Neural cell (in vitro differentiated cells): ENCODE results near the gene GNG7. TPM values are rescaled to one million over a fixed set of nuclear protein-coding genes. Genes with fewer than 3 reads are reported as not detected.

ENCODE experiments used
- H2AFZ ChIP-seq: fragments of 200-600, 300-800 bp; sonication (generic), shearing (Covaris generic); 2 replicates; pipeline ENCODE4 v1.6.0; 2014; ENCODE audit warnings: low read depth, mild to moderate bottlenecking, antibody characterized with exemption, low read length, moderate library complexity
- H3F3A ChIP-seq: fragments of 200-600 bp; shearing (Covaris generic); 2 replicates; pipeline ENCODE4 v1.6.1; 2016; ENCODE audit warnings: mild to moderate bottlenecking, moderate library complexity, mixed read lengths, antibody characterized with exemption, low read length; ENCODE audit not compliant: insufficient read depth, poor library complexity, severe bottlenecking
- H3K27ac ChIP-seq: fragments of 200-600, 300-800 bp; sonication (generic), shearing (Covaris generic); 2 replicates; pipeline ENCODE4 v1.5.1; 2014; ENCODE audit warnings: mild to moderate bottlenecking, low read length, moderate library complexity
- H3K27me3 ChIP-seq: fragments of 300-800, 200-600 bp; sonication (generic), shearing (Covaris generic); 2 replicates; pipeline ENCODE4 v1.6.0; 2014; ENCODE audit warnings: mild to moderate bottlenecking, low read depth, low read length, moderate library complexity; ENCODE audit not compliant: insufficient read depth
- H3K36me3 ChIP-seq: fragments of 300-800, 200-600 bp; sonication (generic), shearing (Covaris generic); 2 replicates; pipeline ENCODE4 v1.5.1; 2014; ENCODE audit warnings: mild to moderate bottlenecking, antibody characterized with exemption, low read length, moderate library complexity; ENCODE audit not compliant: insufficient read depth
- H3K4me2 ChIP-seq: fragments of 300-800, 200-600 bp; sonication (generic), shearing (Covaris generic); 2 replicates; pipeline ENCODE4 v1.6.0; 2014; ENCODE audit warnings: mild to moderate bottlenecking, low read length
- H3K4me3 ChIP-seq: fragments of 300-800, 200-600 bp; sonication (generic), shearing (Covaris generic); 2 replicates; pipeline ENCODE4 v1.5.1; 2014; ENCODE audit warnings: mild to moderate bottlenecking, low read length, moderate library complexity
- H3K79me2 ChIP-seq: fragments of 200-600 bp; shearing (Covaris generic); replicated peaks from 2 replicates; pipeline ENCODE4 v1.6.0; 2014; ENCODE audit warnings: mild to moderate bottlenecking, low read length, moderate library complexity; ENCODE audit not compliant: insufficient read depth
- H3K9ac ChIP-seq: fragments of 300-800, 200-600 bp; sonication (generic), shearing (Covaris generic); 2 replicates; pipeline ENCODE4 v1.6.1; 2016; ENCODE audit warnings: mild to moderate bottlenecking, low read length, mixed read lengths
- H3K9me2 ChIP-seq: fragments of 200-600 bp; shearing (Covaris generic); 2 replicates; pipeline ENCODE4 v1.6.1; 2016; ENCODE audit warnings: mild to moderate bottlenecking, low read length, mixed read lengths; ENCODE audit not compliant: insufficient read depth
- H3K9me3 ChIP-seq: fragments of 200-600, 300-800 bp; sonication (generic), shearing (Covaris generic); 2 replicates; pipeline ENCODE4 v1.6.1; 2016; ENCODE audit warnings: mild to moderate bottlenecking, mixed run types, low read length, moderate library complexity, mixed read lengths
- H4K20me1 ChIP-seq: fragments of 200-600 bp; shearing (Covaris generic); 2 replicates; pipeline ENCODE4 v1.6.1; 2016; ENCODE audit warnings: mild to moderate bottlenecking, mixed run types; ENCODE audit not compliant: insufficient read depth
- EP300 ChIP-seq: fragments of 450-650 bp; conservative IDR thresholded peaks from 2 replicates; pipeline ENCODE4 v1.6.1; 2014; ENCODE audit warnings: antibody characterized with exemption, mild to moderate bottlenecking, moderate library complexity; ENCODE audit not compliant: poor library complexity, severe bottlenecking
- EZH2 ChIP-seq: fragments of 200-600, 300-800 bp; shearing (Covaris generic), sonication (generic); IDR thresholded peaks from 2 replicates; pipeline ENCODE4 v1.6.1; 2014; ENCODE audit warnings: antibody characterized with exemption, low read length, borderline replicate concordance, mild to moderate bottlenecking; ENCODE audit not compliant: insufficient read depth, poor library complexity, severe bottlenecking
- MXI1 ChIP-seq: fragments of 450-650 bp; conservative IDR thresholded peaks from 2 replicates; pipeline ENCODE4 v1.6.1; 2014; ENCODE audit warnings: antibody characterized with exemption, mild to moderate bottlenecking; ENCODE audit not compliant: poor library complexity, severe bottlenecking
- POLR2AphosphoS5 ChIP-seq: IDR thresholded peaks from 2 replicates; pipeline ENCODE4 v1.6.1; 2012
- RAD21 ChIP-seq: fragments of 450-650 bp; conservative IDR thresholded peaks from 2 replicates; pipeline ENCODE4 v1.6.1; 2014; ENCODE audit warnings: antibody characterized with exemption, mild to moderate bottlenecking, moderate library complexity
- SMC3 ChIP-seq: fragments of 450-650 bp; conservative IDR thresholded peaks from 2 replicates; pipeline ENCODE4 v1.6.1; 2014; ENCODE audit warnings: antibody characterized with exemption, mild to moderate bottlenecking, moderate library complexity; ENCODE audit not compliant: poor library complexity
- TAF1 ChIP-seq: IDR thresholded peaks from 2 replicates; pipeline ENCODE4 v1.6.1; 2012; ENCODE audit warnings: low read depth
- polyA plus RNA-seq: library from polyadenylated mRNA; depleted of rRNA; stranded (reverse); fragments of >200 nt; gene quantifications from 2 replicates; pipeline ENCODE4 v1.2.3, GENCODE V29; 2014
- TF ChIP-seq, protein P1 (sequence below): fragments of 450-650 bp; IDR thresholded peaks from 2 replicates; pipeline ENCODE4 v1.5.1; 2014; ENCODE audit warnings: antibody characterized with exemption, mild to moderate bottlenecking, moderate library complexity; ENCODE audit not compliant: poor library complexity, severe bottlenecking
- TF ChIP-seq, protein P2 (sequence below): IDR thresholded peaks from 2 replicates; pipeline ENCODE4 v1.6.1; 2012; ENCODE audit warnings: borderline replicate concordance

GNG7 gene
- polyA plus RNA-seq, 1 donor from 2014 or later, result 3.0 TPM

DNA sequence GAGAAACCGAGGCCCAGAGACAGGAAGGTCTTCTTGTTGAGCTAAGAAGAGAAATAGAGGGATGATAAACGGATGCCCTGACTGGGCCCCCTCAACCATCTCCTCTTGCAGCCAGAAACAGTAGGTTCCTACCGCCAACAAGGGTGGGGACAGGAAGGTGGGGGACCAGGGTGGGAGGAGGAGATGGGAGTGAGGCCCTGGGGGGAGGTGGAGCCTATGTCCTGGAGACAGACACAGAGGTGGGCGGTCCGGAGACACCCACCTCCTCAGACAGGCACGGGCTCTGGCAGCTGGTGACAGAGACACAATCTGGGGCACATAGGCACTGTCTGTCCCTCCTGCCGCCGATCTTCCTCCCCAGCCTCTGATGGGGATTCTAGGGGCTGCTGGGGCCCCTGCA, 209.6 kb downstream of the GNG7 start:
- H3K9me2 ChIP-seq, result no peaks in the 10 kb centered on the region
- no peaks in the 10 kb centered on the region for H3K36me3 ChIP-seq
- H3K9me3 ChIP-seq, result no peaks in the 10 kb centered on the region
- TF ChIP-seq, protein P1, sequence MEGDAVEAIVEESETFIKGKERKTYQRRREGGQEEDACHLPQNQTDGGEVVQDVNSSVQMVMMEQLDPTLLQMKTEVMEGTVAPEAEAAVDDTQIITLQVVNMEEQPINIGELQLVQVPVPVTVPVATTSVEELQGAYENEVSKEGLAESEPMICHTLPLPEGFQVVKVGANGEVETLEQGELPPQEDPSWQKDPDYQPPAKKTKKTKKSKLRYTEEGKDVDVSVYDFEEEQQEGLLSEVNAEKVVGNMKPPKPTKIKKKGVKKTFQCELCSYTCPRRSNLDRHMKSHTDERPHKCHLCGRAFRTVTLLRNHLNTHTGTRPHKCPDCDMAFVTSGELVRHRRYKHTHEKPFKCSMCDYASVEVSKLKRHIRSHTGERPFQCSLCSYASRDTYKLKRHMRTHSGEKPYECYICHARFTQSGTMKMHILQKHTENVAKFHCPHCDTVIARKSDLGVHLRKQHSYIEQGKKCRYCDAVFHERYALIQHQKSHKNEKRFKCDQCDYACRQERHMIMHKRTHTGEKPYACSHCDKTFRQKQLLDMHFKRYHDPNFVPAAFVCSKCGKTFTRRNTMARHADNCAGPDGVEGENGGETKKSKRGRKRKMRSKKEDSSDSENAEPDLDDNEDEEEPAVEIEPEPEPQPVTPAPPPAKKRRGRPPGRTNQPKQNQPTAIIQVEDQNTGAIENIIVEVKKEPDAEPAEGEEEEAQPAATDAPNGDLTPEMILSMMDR, result no peak
- no peak for TF ChIP-seq SMC3
- TF ChIP-seq POLR2AphosphoS5, result no peak
- H3K4me2 ChIP-seq, result no peak overlapping the region
- H3K27ac ChIP-seq, result no peak overlapping the region
- no peak overlapping the region for H3K4me3 ChIP-seq
- H3K79me2 ChIP-seq, result no peaks in the 10 kb centered on the region
- no peak overlapping the region for H2AFZ ChIP-seq
- no peak overlapping the region for H3K9ac ChIP-seq
- peaks cover 36% of the 10 kb centered on the region for H3K27me3 ChIP-seq
- H3F3A ChIP-seq, result no peaks in the 10 kb centered on the region
- H4K20me1 ChIP-seq, result no peaks in the 10 kb centered on the region

DNA sequence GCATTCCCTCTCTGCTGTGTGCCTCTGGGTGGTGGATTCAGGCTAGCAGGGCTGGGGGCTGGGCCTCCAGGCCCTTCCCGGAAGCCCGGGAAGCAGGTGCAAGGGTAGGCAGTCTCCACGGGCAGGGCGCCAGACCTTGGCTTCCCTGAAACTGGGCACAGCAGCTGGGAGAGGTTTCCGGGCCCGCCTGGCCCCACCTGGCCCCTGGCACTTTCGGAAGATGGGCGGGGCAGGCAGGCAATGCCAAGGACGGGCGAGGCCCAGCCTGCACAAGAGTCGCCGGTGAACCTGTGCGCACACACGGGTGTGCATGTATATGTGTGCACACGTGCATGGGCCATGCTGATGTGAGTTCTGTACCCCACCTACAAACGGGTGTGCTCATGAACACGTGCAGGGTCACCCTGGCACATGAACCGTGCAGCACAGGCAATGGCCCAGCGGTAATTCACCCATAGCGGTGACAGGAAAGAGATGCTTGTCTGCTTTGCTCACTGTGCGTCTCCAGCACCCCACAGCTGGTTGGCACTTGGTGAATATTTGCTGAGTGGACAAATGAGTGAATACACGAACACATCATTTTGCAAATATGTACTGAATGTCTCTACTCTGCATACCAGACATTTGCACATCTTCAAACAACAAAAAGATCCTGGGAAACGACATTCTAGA, 211.2 kb downstream of the GNG7 start:
- Histone ChIP-seq H3K4me2 (no peak overlapping the region), H3K36me3 (no peaks in the 10 kb centered on the region), H2AFZ (no peak overlapping the region), H3K9me3 (no peaks in the 10 kb centered on the region), H3K79me2 (no peaks in the 10 kb centered on the region), H3K27me3 (peaks cover 46% of the 10 kb centered on the region), H3K4me3 (no peak overlapping the region), H3K9ac (no peak overlapping the region), H3F3A (no peaks in the 10 kb centered on the region), H4K20me1 (no peaks in the 10 kb centered on the region), H3K27ac (no peak overlapping the region), H3K9me2 (no peaks in the 10 kb centered on the region)
- no peak for TF ChIP-seq POLR2AphosphoS5
- TF ChIP-seq RAD21, result no peak
- no peak for TF ChIP-seq EP300
- TF ChIP-seq SMC3, result no peak
- TF ChIP-seq, protein P2, sequence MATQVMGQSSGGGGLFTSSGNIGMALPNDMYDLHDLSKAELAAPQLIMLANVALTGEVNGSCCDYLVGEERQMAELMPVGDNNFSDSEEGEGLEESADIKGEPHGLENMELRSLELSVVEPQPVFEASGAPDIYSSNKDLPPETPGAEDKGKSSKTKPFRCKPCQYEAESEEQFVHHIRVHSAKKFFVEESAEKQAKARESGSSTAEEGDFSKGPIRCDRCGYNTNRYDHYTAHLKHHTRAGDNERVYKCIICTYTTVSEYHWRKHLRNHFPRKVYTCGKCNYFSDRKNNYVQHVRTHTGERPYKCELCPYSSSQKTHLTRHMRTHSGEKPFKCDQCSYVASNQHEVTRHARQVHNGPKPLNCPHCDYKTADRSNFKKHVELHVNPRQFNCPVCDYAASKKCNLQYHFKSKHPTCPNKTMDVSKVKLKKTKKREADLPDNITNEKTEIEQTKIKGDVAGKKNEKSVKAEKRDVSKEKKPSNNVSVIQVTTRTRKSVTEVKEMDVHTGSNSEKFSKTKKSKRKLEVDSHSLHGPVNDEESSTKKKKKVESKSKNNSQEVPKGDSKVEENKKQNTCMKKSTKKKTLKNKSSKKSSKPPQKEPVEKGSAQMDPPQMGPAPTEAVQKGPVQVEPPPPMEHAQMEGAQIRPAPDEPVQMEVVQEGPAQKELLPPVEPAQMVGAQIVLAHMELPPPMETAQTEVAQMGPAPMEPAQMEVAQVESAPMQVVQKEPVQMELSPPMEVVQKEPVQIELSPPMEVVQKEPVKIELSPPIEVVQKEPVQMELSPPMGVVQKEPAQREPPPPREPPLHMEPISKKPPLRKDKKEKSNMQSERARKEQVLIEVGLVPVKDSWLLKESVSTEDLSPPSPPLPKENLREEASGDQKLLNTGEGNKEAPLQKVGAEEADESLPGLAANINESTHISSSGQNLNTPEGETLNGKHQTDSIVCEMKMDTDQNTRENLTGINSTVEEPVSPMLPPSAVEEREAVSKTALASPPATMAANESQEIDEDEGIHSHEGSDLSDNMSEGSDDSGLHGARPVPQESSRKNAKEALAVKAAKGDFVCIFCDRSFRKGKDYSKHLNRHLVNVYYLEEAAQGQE, result no peak
- no peak for TF ChIP-seq MXI1
- TF ChIP-seq EZH2, result no peak
- TF ChIP-seq TAF1, result no peak
- TF ChIP-seq, protein P1, result no peak
